HG02571 (cell line): ENCODE results near the gene SLC17A9.

Source experiments
- ATAC-seq: cut with Tn5 transposase; IDR thresholded peaks from one replicate; pipeline ENCODE4 v1.9.1; 2021; ENCODE audit warnings: mild to moderate bottlenecking, moderate library complexity; ENCODE audit not compliant: unreplicated experiment

SLC17A9 gene

GRCh38 chr20:62952373-62952967 is at the start of gene SLC17A9:
TSS of gene SLC17A9 (plus strand) at chr20:62952709. CDS start at chr20:62952831, 122 bp downstream.
- peak; percentile 62 for ATAC-seq

DNA sequence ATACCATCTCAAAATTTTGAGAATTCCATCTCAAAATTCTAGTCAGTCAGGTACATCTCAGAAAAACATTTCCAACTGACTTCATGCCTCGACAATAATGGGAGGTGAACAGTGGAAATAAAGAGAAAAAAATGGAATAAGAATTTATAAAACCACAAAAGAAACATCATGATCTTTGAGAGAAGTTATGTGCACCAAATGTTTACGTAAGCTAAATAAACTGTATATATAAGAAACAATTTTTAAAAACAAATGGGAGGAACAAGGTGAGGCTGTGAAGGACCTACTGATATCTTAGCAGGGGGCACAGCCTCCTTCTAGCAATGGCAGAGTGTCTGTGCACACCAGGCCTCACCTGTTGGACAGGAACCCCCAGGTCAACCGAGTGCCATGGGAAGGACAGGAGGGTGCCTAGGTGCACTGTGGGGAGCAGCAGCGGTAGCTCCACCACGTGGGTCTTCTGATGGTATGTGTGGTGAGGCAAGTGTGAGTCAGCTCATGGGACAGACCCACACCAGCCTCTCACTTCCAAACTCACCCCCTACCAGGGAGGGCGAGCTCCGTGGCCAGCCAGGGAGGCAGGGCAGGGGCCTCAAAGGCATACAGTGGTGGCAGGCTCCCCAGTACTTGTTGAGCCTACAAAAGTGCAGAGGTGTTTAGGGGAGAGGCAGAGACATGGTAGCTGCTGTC is 49.4 kb upstream of the SLC17A9 start:
- ATAC-seq, result no peak

DNA sequence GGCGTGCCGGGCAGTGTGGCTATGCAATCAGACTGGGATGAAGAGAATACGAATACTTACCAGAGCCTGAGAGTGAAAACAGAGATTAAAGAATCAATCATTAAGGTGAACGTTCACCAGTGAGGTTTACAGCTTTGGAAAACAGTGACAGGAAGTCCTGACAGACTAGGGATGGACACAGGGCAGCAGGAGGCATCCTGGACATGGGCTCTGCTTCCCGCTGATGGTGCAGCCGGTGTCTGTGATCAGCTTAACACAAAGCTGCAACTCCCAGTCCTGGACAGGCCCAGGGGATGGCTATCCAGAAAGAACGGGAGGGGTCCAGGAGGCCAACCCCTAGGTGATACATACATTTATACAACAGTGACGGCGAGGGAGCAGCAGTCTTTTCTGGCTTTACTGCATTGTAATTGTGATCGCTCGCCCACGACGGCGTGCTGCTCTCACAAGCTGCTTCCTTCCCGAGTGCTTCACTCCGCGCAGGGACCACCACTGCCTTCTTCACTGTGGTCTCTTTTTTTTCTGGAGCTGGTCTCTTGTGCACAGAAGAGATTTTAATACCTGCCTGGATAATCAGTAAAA is 46.9 kb upstream of the SLC17A9 start:
- ATAC-seq, result no peak

DNA sequence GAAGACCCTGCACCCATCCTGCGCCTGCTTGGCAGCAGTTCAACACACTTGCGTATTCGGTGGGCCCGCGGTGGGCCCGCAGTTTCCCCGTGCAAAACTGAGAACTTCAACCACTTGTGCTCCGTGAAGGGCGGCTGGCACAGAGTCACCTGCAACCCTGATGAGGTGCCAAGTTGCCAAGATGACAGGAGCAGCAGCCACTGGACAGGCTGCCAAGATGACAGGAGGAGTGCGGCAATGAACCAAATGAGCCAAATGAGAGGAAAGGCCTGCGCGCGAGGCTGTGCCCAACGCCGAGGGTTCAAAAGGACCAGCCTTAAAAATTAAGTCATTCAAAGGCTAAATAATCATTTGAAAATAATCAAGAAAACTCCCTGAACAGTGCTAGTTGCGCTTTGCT is 46.3 kb upstream of the SLC17A9 start:
- no peak for ATAC-seq

GRCh38 chr20:62906647-62907375 is 45.7 kb upstream of the SLC17A9 start:
- ATAC-seq, result no peak

GRCh38 chr20:62907384-62908317 is 44.9 kb upstream of the SLC17A9 start:
- ATAC-seq, result no peak

DNA sequence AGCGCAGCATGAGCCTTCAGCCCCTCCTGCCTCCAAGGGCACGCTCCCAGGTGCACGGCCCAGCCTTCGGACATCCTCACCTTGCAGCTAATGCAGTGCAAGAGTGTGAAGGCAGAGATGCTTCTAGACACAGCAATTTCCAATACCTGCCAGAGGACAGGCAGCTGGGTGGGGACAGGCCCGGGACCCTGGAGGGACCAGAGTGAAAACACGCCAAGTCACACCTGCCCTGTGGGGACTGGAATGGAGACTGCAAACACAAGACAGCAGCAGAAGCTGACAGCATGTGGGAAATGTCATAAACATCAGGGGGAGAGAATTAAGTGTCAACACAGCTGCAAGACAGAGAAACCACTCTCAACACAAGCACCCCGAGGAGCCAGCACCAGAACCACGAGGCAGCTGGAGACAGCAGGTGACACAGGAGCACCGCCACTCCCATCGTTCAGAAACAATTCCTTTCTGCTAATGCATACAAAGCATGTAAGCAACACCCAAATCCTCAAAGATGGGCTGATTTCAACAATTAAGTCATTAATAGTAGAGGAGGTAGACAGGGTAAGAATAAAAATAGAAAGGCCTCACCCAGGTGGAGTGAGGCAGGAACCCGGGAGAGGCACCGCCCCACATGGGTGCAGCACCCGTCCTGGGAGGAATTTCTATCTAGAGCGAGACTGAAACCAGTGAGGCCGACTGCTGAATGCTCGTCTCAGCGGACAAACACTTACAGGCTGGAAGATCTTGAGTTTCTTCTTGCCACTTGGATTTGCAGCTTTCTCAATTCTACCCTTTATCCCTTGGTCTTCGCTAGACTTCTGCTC is 43.3 kb upstream of the SLC17A9 start:
- no peak for ATAC-seq

- no peak for ATAC-seq
These were observed 42.2 kb upstream of the SLC17A9 start for GRCh38 chr20:62910217-62910766.

DNA sequence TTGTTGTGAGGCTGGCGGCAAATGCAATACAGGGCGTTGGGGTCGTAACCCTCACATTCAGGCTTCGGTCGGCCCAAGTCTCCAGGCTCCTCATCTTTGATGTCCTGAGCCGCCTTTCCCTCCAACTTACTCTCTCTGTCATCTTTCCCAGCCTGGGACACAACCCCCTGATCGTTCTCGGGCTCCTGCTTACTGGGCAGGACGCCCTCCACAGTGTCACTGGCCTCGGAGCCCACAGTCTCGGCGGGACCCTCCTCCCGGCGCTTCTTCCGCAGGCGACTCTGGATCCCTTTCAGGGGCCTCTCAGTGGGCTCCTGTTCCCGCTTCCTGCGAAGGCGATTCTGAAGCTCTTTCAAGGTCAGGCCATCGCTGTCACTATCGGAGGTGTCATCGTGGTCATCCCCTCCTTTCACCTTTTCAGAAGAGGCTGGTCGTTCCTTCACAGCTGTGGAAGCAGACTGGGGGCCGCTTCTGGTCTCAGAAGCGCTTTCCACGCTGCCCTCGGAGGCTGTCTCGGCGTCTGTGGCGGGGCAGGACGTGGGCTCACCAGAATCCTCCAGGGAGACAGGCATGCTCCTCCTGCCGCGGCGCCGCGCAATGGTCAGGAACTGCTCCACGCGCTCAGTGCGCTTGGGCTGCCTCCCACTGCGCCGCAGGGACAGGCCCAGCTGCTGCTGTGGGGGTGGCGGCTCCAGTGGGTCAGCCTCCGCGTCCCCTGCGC is 41.6 kb upstream of the SLC17A9 start:
- no peak for ATAC-seq

DNA sequence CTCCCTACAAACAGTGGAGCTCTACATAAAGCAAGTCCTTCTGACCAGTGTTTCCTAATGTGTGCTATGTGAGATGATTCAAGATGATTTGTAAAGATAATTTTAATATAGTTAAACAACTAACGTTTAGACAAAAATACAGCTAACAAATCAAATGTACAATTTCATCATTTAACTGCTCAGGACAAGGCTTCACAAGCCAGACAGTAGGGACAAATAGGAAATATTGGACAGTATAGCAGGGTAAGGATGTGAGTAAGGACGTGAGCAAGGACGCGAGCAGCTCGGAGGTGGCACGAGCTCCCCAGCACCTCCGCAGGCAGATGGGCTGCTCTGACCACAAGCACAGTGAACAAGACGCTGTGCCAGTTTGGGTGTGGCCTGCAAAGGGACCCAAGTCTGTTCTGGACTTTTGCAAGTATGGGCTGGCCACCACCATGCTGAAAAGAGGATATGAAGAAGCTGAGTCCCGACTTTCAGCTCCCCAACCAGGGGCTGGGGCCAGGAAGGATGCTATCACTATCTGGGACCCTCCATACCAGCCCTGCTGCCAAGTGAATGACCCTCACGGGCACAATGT is 40.7 kb upstream of the SLC17A9 start:
- ATAC-seq, result no peak

DNA sequence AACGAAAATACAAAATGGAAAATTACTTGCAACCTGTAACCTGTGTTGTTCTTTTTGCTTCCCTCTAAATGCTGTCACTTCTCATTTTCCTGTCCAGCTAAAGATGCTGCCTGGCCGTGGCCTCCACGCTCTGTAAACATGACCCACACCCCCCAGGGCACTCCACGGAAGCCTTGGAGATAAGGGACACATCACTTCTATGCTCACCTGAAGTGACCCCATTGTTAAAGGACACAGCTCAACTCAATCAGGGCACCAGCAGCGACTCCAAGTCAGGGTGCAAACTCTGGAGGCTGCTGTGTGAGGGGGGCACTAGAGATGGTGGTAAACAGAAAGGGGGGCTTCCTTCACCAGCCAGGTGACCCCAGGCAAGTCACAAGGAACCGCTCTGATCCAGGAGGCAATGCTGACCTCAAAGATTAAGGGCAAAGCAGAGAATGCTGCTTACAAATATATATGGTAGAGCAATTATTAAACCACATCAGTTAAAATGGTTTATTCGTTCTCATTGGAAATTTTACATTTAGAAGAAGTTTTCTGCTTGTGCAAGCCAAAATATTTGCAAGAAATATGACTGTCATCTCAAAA is 39.4 kb upstream of the SLC17A9 start:
- no peak for ATAC-seq

DNA sequence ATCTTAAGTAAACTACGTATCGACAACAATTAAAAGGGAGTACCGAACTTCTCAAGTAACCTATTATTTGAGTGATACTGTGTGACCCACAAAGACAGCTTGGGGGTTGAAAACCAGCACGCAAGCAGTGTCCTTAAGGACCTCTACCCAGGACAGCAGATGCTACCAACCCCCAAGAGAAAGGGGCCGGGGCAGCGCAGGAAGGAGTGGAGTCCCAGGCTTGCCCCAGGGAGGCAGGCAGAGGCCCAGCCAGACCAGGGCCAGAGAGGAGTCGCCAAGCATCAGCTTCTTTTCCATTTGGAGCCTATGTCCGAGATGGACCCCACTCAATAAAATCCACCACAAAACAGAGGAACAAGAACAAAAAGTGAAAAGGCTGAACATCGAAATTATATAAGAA is 38.1 kb upstream of the SLC17A9 start:
- no peak for ATAC-seq

GRCh38 chr20:62914970-62915457 is 37.5 kb upstream of the SLC17A9 start:
- no peak for ATAC-seq

DNA sequence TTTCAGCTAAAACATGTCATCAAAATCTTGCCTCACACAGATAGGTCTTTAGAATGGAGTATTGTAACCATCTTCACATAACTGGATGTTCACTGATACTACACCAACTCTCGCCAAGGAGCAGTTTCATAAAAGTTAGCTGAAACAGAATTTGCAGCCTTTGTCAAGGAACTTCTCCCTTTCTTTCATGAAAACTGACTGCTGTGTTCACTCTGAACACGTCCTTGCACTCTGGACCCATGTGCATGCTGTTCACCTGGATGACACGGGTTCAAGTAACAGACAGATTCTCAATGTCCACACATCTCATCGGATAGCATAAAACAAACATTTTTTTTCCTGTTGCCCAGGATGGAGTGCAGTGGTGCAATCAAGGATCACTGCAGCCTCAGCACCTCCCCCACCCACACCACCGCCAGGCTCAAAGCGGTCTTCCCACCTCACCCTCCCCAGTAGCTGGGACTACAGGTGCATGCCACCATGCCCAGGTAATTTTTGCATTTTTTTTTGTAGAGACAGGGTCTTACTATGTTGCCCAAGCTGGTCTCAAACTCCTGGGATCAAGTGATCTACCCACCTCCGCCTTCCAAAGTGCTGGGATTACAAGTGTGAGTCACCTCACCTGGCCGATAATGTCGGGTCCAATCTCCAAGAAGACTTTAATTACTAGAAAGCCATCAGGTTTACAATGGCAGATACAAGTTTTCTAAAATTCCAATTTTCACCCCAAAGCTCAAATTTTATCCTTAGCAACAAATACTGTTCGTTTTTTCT is 35.6 kb upstream of the SLC17A9 start:
- ATAC-seq, result no peak

DNA sequence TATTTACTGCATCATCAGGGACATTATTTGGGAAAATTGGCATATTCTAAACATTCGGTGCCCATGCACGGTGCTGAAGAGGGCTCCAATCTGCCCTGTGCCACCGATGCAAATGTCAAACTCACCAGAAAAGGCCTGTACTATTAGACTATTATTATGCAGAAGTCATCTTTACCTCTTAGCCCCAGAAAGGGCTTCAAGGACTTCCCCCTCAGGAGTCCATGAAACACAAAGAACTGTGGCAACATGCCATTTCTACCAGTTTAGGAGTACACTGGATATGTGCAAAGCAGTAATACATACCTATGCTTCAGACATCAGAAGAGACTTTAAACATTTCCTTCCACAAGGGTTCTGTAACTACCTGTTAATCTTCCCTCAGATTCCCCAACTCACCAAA is 34.8 kb upstream of the SLC17A9 start:
- no peak for ATAC-seq

- no peak for ATAC-seq
These were observed 34.4 kb upstream of the SLC17A9 start for GRCh38 chr20:62918147-62918546.

- ATAC-seq, result no peak
These were observed 33.7 kb upstream of the SLC17A9 start for GRCh38 chr20:62918831-62919230.
